ENCODE results near the gene ATP8B2. TPM values are rescaled to one million over a fixed set of nuclear protein-coding genes. Genes with fewer than 3 reads are reported as not detected.

ATP8B2 gene
- total and polyA plus RNA-seq, 4 donors, result 0.75 to 16.2 (median 5.3) TPM

DNA sequence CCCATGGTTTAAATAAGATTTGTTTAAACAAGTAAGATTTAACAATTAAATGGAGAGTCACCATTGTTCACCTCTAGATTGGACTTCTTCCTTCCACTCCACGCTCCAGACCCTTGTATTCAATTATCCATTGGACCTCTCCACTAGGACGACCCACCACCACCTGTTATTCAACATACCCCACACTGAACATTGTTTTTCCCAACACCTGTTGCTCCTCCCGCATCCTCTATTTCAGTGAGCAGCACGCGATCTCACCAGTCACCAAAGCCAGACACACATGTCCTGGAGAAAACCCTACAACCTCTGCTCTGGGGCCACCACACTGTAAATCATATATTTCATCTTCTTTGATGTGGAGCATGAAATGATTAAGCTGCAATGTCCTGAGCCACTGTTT lies 28.6 kb downstream of the ATP8B2 start:
- TF ChIP-seq NR2F2 (IDR thresholded peaks at IDR 0.05), result no peak
- TF ChIP-seq, protein P1, sequence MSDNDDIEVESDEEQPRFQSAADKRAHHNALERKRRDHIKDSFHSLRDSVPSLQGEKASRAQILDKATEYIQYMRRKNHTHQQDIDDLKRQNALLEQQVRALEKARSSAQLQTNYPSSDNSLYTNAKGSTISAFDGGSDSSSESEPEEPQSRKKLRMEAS (IDR thresholded peaks at IDR 0.05), result no peak
- no peak for TF ChIP-seq SP1 (IDR thresholded peaks at IDR 0.05)
- TF ChIP-seq, protein P2, sequence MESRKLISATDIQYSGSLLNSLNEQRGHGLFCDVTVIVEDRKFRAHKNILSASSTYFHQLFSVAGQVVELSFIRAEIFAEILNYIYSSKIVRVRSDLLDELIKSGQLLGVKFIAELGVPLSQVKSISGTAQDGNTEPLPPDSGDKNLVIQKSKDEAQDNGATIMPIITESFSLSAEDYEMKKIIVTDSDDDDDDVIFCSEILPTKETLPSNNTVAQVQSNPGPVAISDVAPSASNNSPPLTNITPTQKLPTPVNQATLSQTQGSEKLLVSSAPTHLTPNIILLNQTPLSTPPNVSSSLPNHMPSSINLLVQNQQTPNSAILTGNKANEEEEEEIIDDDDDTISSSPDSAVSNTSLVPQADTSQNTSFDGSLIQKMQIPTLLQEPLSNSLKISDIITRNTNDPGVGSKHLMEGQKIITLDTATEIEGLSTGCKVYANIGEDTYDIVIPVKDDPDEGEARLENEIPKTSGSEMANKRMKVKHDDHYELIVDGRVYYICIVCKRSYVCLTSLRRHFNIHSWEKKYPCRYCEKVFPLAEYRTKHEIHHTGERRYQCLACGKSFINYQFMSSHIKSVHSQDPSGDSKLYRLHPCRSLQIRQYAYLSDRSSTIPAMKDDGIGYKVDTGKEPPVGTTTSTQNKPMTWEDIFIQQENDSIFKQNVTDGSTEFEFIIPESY (IDR thresholded peaks at IDR 0.05), result no peak
- no peak for TF ChIP-seq JUND (IDR thresholded peaks at IDR 0.05)
- TF ChIP-seq, protein P3, sequence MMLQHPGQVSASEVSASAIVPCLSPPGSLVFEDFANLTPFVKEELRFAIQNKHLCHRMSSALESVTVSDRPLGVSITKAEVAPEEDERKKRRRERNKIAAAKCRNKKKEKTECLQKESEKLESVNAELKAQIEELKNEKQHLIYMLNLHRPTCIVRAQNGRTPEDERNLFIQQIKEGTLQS (IDR thresholded peaks at IDR 0.05), result no peak
- TF ChIP-seq RXRA (IDR thresholded peaks at IDR 0.05), result no peak
- no peak for TF ChIP-seq GABPA (IDR thresholded peaks at IDR 0.05 in 1 of 2, conservative IDR thresholded peaks at IDR 0.05 in 1 of 2)
- TF ChIP-seq, protein P4, sequence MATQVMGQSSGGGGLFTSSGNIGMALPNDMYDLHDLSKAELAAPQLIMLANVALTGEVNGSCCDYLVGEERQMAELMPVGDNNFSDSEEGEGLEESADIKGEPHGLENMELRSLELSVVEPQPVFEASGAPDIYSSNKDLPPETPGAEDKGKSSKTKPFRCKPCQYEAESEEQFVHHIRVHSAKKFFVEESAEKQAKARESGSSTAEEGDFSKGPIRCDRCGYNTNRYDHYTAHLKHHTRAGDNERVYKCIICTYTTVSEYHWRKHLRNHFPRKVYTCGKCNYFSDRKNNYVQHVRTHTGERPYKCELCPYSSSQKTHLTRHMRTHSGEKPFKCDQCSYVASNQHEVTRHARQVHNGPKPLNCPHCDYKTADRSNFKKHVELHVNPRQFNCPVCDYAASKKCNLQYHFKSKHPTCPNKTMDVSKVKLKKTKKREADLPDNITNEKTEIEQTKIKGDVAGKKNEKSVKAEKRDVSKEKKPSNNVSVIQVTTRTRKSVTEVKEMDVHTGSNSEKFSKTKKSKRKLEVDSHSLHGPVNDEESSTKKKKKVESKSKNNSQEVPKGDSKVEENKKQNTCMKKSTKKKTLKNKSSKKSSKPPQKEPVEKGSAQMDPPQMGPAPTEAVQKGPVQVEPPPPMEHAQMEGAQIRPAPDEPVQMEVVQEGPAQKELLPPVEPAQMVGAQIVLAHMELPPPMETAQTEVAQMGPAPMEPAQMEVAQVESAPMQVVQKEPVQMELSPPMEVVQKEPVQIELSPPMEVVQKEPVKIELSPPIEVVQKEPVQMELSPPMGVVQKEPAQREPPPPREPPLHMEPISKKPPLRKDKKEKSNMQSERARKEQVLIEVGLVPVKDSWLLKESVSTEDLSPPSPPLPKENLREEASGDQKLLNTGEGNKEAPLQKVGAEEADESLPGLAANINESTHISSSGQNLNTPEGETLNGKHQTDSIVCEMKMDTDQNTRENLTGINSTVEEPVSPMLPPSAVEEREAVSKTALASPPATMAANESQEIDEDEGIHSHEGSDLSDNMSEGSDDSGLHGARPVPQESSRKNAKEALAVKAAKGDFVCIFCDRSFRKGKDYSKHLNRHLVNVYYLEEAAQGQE (IDR thresholded peaks at IDR 0.05), result no peak
- no peak for TF ChIP-seq TAF1 (conservative IDR thresholded peaks at IDR 0.05)
- no peak for TF ChIP-seq EGR1 (IDR thresholded peaks at IDR 0.05; ENCODE audit: low read depth in 2 of 2)
- no peak for TF ChIP-seq FOXA2 (IDR thresholded peaks at IDR 0.05)
- TF ChIP-seq, protein P5, sequence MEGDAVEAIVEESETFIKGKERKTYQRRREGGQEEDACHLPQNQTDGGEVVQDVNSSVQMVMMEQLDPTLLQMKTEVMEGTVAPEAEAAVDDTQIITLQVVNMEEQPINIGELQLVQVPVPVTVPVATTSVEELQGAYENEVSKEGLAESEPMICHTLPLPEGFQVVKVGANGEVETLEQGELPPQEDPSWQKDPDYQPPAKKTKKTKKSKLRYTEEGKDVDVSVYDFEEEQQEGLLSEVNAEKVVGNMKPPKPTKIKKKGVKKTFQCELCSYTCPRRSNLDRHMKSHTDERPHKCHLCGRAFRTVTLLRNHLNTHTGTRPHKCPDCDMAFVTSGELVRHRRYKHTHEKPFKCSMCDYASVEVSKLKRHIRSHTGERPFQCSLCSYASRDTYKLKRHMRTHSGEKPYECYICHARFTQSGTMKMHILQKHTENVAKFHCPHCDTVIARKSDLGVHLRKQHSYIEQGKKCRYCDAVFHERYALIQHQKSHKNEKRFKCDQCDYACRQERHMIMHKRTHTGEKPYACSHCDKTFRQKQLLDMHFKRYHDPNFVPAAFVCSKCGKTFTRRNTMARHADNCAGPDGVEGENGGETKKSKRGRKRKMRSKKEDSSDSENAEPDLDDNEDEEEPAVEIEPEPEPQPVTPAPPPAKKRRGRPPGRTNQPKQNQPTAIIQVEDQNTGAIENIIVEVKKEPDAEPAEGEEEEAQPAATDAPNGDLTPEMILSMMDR (IDR thresholded peaks at IDR 0.05; ENCODE audit: low read depth, low read length, missing input control), result no peak
- TF ChIP-seq YY1 (IDR thresholded peaks at IDR 0.05), result no peak
- Histone ChIP-seq H3K36me3 (ENCODE audit: control insufficient read depth in 4 of 4, insufficient read depth in 3 of 4, low read depth in 1 of 4, low read length in 3 of 4) (no peaks in the 10 kb centered on the region), H3K27ac (ENCODE audit: low read depth in 1 of 2, low read length in 2 of 2) (no peak overlapping the region), H3K27me3 (ENCODE audit: control insufficient read depth in 4 of 4, insufficient read depth in 4 of 4, low read length in 3 of 4) (no peaks in the 10 kb centered on the region), H3K9ac (ENCODE audit: low read depth in 1 of 2, low read length in 2 of 2) (no peak overlapping the region), H3K4me3 (ENCODE audit: low read depth in 1 of 3, low read length in 3 of 3) (no peak overlapping the region), H3K4me1 (ENCODE audit: control insufficient read depth in 4 of 4, insufficient read depth in 4 of 4, low read length in 3 of 4) (peaks cover 10 to 25% (median 19%) of the 10 kb centered on the region in 4 donors), H3K9me3 (ENCODE audit: control insufficient read depth in 4 of 4, low read length in 3 of 4) (no peaks in the 10 kb centered on the region)
- 97% methylated on average over 5 of the region's 5 CpGs for WGBS
- no peak for DNase-seq (ENCODE audit: low spot score)

DNA sequence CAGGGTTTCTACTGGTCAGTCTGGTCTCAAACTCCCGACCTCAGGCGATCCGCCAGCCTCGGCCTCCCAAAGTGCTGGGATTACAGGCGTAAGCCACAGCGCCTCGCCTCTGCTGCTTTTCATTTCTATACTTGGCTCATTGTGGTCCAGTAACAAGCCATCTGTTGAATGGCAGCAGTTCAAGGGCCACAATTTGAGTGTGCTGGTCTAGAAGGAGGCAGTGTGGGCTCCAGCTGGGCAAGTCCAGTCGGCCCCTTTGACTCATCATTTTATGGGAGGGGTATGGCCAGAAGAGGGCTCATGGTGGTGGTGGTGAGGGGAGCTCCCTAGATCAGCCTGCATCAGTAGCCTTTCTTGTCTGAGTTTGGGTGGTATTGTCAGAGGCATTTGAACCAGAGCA lies 33.2 kb downstream of the ATP8B2 start:
- no peaks in the 10 kb centered on the region for H3K9me3 ChIP-seq (ENCODE audit: control insufficient read depth in 4 of 4, low read length in 3 of 4)
- no peak overlapping the region for H3K27ac ChIP-seq (ENCODE audit: low read depth in 1 of 2, low read length in 2 of 2)
- TF ChIP-seq, protein P3 (IDR thresholded peaks at IDR 0.05), result no peak
- no peak overlapping the region for H3K4me3 ChIP-seq (ENCODE audit: low read depth in 1 of 3, low read length in 3 of 3)
- no peak overlapping the region for H3K9ac ChIP-seq (ENCODE audit: low read depth in 1 of 2, low read length in 2 of 2)
- WGBS, result 96% methylated on average over 8 of the region's 8 CpGs
- no peak for DNase-seq (ENCODE audit: low spot score)
- H3K36me3 ChIP-seq (ENCODE audit: control insufficient read depth in 4 of 4, insufficient read depth in 3 of 4, low read depth in 1 of 4, low read length in 3 of 4), result no peaks in the 10 kb centered on the region
- peaks cover 0 to 6% (median 1%) of the 10 kb centered on the region in 4 donors for H3K4me1 ChIP-seq (ENCODE audit: control insufficient read depth in 4 of 4, insufficient read depth in 4 of 4, low read length in 3 of 4)
- H3K27me3 ChIP-seq (ENCODE audit: control insufficient read depth in 4 of 4, insufficient read depth in 4 of 4, low read length in 3 of 4), result no peaks in the 10 kb centered on the region
